Smooth muscle cell (in vitro differentiated cells): Measurements from ENCODE around the gene NFATC3. TPM values are rescaled to one million over a fixed set of nuclear protein-coding genes. Genes with fewer than 3 reads are reported as not detected.
A peak's percentile ranks its signal among the peaks of the same experiment; 100 is the strongest.
"Not testable (repeated sequence)": the region's sequence is repeated elsewhere in the genome, so short reads cannot be mapped to it uniquely, and the experiment has no call there.

ENCODE experiments used
- DNase-seq: peaks from one replicate; lab custom pipeline; 2025; ENCODE audit not compliant: unreplicated experiment; lab: John Stamatoyannopoulos, UW
- H2AFZ ChIP-seq: fragments of 200-600 bp; sonication (generic); 2 replicates; pipeline ENCODE4 v1.6.0; 2016; ENCODE audit warnings: antibody characterized with exemption, low read depth, mild to moderate bottlenecking
- H3F3A ChIP-seq: fragments of 200-600 bp; sonication (generic); 2 replicates; pipeline ENCODE4 v1.6.0; 2017; ENCODE audit warnings: antibody characterized with exemption, low read depth
- H3K27ac ChIP-seq: fragments of 200-600 bp; sonication (generic); 2 replicates; pipeline ENCODE4 v1.5.1; 2016; ENCODE audit warnings: low read depth, mild to moderate bottlenecking
- H3K27me3 ChIP-seq: fragments of 200-600 bp; sonication (generic); 2 replicates; pipeline ENCODE4 v1.6.1; 2016; ENCODE audit warnings: low read depth, mild to moderate bottlenecking
- H3K36me3 ChIP-seq: fragments of 200-600 bp; sonication (generic); 2 replicates; pipeline ENCODE4 v1.5.1; 2016; ENCODE audit warnings: low read depth
- H3K4me1 ChIP-seq: fragments of 200-600 bp; sonication (generic); 2 replicates; pipeline ENCODE4 v1.5.1; 2016; ENCODE audit warnings: low read depth
- H3K4me2 ChIP-seq: fragments of 200-600 bp; sonication (generic); 2 replicates; pipeline ENCODE4 v1.6.0; 2016; ENCODE audit warnings: mild to moderate bottlenecking
- H3K4me3 ChIP-seq: fragments of 200-600 bp; sonication (generic); 2 replicates; pipeline ENCODE4 v1.5.1; 2016; ENCODE audit warnings: mild to moderate bottlenecking
- H3K79me2 ChIP-seq: fragments of 200-600 bp; sonication (generic); 2 replicates; pipeline ENCODE4 v1.6.0; 2016; ENCODE audit warnings: low read depth, mild to moderate bottlenecking
- H3K9ac ChIP-seq: fragments of 200-600 bp; sonication (generic); 2 replicates; pipeline ENCODE4 v1.6.0; 2016; ENCODE audit warnings: low read depth
- H3K9me3 ChIP-seq: fragments of 200-600 bp; sonication (generic); replicated peaks from 2 replicates; pipeline ENCODE4 v1.5.1; 2016; ENCODE audit warnings: low read depth
- H4K20me1 ChIP-seq: fragments of 200-600 bp; sonication (generic); 2 replicates; pipeline ENCODE4 v1.6.0; 2016; ENCODE audit warnings: low read depth
- WGBS: methylation state at CpG from one replicate; pipeline ENCODE4 v1.1.7; 2016; ENCODE audit warnings: low lambda C conversion rate; 5-methylcytosine and 5-hydroxymethylcytosine counted together
- polyA plus RNA-seq: library from polyadenylated mRNA; unstranded; fragments of >200 nt; fragmentation: Nextera tagmentation; extraction: Ambion mirVana; gene quantifications from 2 replicates; pipeline ENCODE4 v1.2.1, GENCODE V29; 2016
- total RNA-seq: library from RNA; depleted of rRNA; stranded (reverse); fragments of >200 nt; gene quantifications from 2 replicates; pipeline ENCODE4 v1.2.3, GENCODE V29; 2014
- TF ChIP-seq, protein P1 (sequence below): fragments of 200-600 bp; sonication (generic); IDR thresholded peaks from 2 replicates; pipeline ENCODE4 v1.5.1; 2017; ENCODE audit warnings: borderline replicate concordance, mild to moderate bottlenecking, antibody characterized with exemption; ENCODE audit not compliant: insufficient read depth, poor library complexity, severe bottlenecking

The NFATC3 gene
- total and polyA plus RNA-seq, 2 experiments from 2014 or later, result 14.7 to 30.2 TPM

DNA sequence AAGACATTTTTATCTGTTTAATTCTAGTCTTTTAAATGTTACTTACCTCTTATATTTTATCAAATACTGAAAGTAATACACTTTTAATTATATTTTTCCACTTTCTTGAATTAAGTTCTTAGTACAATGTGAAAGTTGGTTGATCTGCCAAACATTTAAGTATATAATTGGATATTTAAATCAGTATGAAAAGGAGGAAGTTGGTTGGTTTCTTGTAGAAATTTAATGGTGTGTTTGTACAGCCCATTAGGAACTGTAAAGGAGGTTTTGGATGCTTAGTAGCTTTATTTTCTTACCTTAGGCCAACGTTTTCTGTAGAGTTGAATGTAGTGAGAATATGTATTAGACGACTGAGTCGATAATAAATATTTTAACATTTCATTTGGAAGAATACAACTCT lies 5.4 kb downstream of the NFATC3 start:
- Histone ChIP-seq H3K9me3 (no peaks in the 10 kb centered on the region), H3K4me2 (no peak overlapping the region), H3K4me3 (no peak overlapping the region), H3K36me3 (no peaks in the 10 kb centered on the region), H3K27ac (peak overlapping the region; percentile 30), H4K20me1 (peaks cover 85% of the 10 kb centered on the region), H3K4me1 (peaks cover 18% of the 10 kb centered on the region), H3K79me2 (peaks cover 93% of the 10 kb centered on the region), H3K9ac (no peak overlapping the region), H3F3A (peaks cover 6% of the 10 kb centered on the region), H2AFZ (no peak overlapping the region), H3K27me3 (no peaks in the 10 kb centered on the region)
- WGBS, result 83% methylated on average over 3 of the region's 3 CpGs
- TF ChIP-seq, protein P1, sequence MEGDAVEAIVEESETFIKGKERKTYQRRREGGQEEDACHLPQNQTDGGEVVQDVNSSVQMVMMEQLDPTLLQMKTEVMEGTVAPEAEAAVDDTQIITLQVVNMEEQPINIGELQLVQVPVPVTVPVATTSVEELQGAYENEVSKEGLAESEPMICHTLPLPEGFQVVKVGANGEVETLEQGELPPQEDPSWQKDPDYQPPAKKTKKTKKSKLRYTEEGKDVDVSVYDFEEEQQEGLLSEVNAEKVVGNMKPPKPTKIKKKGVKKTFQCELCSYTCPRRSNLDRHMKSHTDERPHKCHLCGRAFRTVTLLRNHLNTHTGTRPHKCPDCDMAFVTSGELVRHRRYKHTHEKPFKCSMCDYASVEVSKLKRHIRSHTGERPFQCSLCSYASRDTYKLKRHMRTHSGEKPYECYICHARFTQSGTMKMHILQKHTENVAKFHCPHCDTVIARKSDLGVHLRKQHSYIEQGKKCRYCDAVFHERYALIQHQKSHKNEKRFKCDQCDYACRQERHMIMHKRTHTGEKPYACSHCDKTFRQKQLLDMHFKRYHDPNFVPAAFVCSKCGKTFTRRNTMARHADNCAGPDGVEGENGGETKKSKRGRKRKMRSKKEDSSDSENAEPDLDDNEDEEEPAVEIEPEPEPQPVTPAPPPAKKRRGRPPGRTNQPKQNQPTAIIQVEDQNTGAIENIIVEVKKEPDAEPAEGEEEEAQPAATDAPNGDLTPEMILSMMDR, result no peak
- no peak for DNase-seq

DNA sequence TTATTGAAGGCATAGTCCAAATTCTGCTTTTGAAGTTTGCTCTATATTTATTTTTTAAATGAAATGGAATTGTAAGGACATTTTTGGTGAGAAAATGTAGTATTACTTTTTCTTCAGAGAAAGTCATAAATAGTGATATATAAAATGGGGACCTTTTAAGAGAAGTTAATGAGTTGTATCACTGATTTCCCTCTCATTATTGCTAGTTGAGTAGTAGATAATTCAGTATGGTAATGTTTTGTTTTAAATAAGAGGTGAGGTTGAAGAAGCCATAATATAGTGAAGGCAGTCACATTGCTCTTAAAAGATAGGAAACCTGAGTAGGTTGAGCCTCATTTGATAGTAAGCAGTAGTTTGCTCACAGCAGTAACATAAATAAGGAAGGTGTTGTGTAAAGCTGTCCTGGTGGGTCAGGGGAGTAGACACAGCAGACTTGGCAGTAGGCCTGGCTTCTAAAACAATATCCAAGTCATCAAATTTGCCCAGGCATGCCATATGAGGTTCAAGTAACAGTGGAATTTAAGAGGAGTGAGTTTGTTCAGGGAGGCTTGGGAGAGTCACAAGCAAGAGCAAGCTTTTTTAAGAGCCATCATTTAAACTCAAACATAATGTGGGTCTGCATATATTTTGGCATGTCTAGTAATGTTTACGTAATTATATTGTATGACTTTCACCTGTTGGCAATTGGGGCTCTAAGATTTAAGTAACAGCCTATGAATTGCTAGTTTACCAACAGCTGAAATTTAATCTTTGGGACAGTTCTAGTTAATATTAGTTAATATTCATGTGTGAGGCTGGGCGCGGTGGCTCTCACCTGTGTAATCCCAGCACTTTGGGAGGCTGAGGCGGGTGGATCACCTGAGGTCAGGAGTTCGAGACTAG lies 6.5 kb downstream of the NFATC3 start:
- Histone ChIP-seq H3K27ac (peak overlapping the region; percentile 30), H3K9me3 (no peaks in the 10 kb centered on the region), H3K36me3 (no peaks in the 10 kb centered on the region), H3K4me3 (no peak overlapping the region), H4K20me1 (peaks cover 92% of the 10 kb centered on the region), H3F3A (peaks cover 6% of the 10 kb centered on the region), H3K4me2 (peak overlapping the region; percentile 6), H3K9ac (no peak overlapping the region), H3K79me2 (peaks cover 98% of the 10 kb centered on the region), H3K4me1 (peaks cover 16% of the 10 kb centered on the region), H2AFZ (no peak overlapping the region), H3K27me3 (no peaks in the 10 kb centered on the region)
- no peak for DNase-seq
- 97% methylated on average over 5 of the region's 5 CpGs for WGBS
- TF ChIP-seq, protein P1, result no peak

DNA sequence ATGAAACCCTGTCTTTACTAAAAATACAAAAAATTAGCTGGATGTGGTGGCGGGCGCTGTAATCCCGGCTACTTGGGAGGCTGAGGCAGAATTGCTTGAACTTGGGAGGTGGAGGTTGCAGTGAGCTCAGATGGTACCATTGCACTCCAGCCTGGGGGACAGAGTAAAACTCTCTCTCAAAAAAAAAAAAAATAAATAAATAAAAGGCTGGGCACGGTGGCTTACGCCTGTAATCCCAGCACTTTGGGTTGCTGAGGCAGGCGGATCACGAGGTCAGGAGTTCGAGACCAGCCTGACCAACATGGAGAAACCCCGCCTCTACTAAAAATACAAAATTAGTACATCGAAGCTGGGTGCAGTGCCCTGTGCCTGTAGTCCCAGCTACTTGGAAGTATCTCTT lies 7.1 kb downstream of the NFATC3 start:
- not testable (repeated sequence) for H3K36me3 ChIP-seq, H2AFZ ChIP-seq, H3K27ac ChIP-seq, H3K4me2 ChIP-seq, DNase-seq, H3K4me1 ChIP-seq, H3K9me3 ChIP-seq, H3F3A ChIP-seq, H3K9ac ChIP-seq, H3K27me3 ChIP-seq, H3K4me3 ChIP-seq
- WGBS, result 94% methylated on average over 10 of the region's 10 CpGs
- Histone ChIP-seq H4K20me1 (peaks cover 92% of the 10 kb centered on the region), H3K79me2 (peaks cover 97% of the 10 kb centered on the region)

DNA sequence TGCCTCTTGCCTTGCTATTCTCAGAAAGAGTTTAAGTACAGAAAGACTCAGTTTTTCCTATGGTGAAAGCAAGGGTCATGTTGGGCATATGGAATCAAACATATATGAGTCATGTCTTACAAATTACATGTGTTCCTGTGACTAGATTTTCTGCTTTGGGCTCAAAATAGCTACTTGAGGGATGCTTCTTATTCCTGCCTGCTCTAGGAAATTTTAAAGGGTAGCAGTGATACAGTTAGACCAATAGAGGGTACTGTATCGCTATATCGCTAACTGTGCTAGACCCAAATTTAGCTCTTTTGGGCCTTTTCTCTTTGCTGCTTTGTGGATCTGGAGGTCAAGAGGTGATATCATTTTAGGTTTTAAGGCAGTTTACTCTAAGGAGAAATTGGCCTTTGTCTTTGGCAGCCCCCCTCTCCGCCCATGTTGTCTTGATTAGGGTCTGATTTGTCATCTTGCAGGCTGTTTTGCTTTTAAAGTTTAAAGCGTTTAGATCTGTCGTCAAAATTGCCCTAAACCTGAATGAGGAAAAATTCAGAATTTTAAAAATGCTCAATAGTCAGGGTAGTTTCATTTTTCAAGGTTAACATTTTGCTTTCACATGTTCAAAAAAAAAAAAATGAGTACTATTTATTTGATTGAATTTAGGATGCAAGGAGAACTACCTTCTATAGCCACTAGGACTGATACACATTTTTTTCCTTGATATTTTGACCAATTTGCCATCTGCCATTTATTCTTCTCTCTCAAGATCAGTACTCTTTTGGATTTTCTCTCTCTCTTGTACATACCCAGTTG lies 8.8 kb downstream of the NFATC3 start:
- Histone ChIP-seq H3K9me3 (no peaks in the 10 kb centered on the region), H3K9ac (no peak overlapping the region), H2AFZ (no peak overlapping the region), H3F3A (peaks cover 6% of the 10 kb centered on the region), H3K4me3 (no peak overlapping the region), H3K27ac (peak overlapping the region; percentile 47), H3K4me2 (peak overlapping the region; percentile 23), H4K20me1 (peaks cover 94% of the 10 kb centered on the region), H3K79me2 (peaks cover 95% of the 10 kb centered on the region), H3K36me3 (no peaks in the 10 kb centered on the region), H3K27me3 (no peaks in the 10 kb centered on the region), H3K4me1 (peaks cover 3% of the 10 kb centered on the region)
- TF ChIP-seq, protein P1, result peak; percentile 40
- 76% methylated on average over 5 of the region's 5 CpGs for WGBS
- no peak for DNase-seq
